ENCODE data around the gene LCE3E. TPM values are rescaled to one million over a fixed set of nuclear protein-coding genes. Genes with fewer than 3 reads are reported as not detected.

Gene LCE3E
- polyA plus RNA-seq, 10 donors: not detected

DNA sequence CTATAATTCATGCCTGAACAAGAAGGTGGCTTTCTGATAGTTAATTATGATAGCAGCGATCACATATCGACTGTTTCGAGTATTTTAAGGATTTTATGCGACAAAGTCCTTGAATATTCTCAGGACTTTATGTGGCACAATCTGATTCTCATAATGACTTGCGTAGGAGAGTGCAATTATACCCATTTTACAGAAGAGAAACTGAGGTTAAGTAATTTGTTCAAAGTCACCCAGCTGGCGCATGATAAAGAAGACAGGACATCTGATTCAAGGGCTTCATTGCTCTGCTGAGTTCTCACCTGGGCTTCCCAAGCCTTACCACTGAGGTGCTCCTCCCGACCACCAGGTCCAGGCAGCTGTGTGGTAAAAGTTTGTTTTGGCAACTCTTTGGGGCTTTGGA is 50.5 kb downstream of the LCE3E start:
- no peak for DNase-seq

Other genes with a start within 250 kb of the LCE3E start
- 1 to 10 TPM in 1 of 10 donors, under 1 TPM in 9; 0.12 to 1.3 (median 0.38) TPM for gene FLG, start 241.5 kb downstream of the LCE3E start, polyA plus RNA-seq (ENCODE audit: insufficient read length in 10 of 10)
- under 1 TPM in 9 of 10 donors, not detected in 1; 0.01 to 0.08 (median 0.04) TPM for gene FLG2, start 206.8 kb downstream of the LCE3E start, polyA plus RNA-seq (ENCODE audit: insufficient read length in 10 of 10)
- under 1 TPM in 1 of 10 donors, not detected in 9; 0.24 TPM for gene CRNN, start 152.5 kb downstream of the LCE3E start, polyA plus RNA-seq (ENCODE audit: insufficient read length in 10 of 10)
- gene LCE5A, start 56.0 kb downstream of the LCE3E start, polyA plus RNA-seq (ENCODE audit: insufficient read length in 10 of 10): not detected
- gene CRCT1, start 52.3 kb downstream of the LCE3E start, polyA plus RNA-seq (ENCODE audit: insufficient read length in 10 of 10): not detected
- gene LCE3D, start 13.7 kb upstream of the LCE3E start, polyA plus RNA-seq (ENCODE audit: insufficient read length in 10 of 10): not detected
- gene LCE3C, start 33.5 kb upstream of the LCE3E start, polyA plus RNA-seq (ENCODE audit: insufficient read length in 10 of 10): not detected
- not detected for gene LCE3B, start 47.0 kb upstream of the LCE3E start, polyA plus RNA-seq (ENCODE audit: insufficient read length in 10 of 10)
- not detected for gene LCE3A, start 56.3 kb upstream of the LCE3E start, polyA plus RNA-seq (ENCODE audit: insufficient read length in 10 of 10)
- not detected for gene LCE2D, start 96.6 kb upstream of the LCE3E start, polyA plus RNA-seq (ENCODE audit: insufficient read length in 10 of 10)
- gene LCE2C, start 108.5 kb upstream of the LCE3E start, polyA plus RNA-seq (ENCODE audit: insufficient read length in 10 of 10): not detected
- not detected for gene LCE2B, start 119.3 kb upstream of the LCE3E start, polyA plus RNA-seq (ENCODE audit: insufficient read length in 10 of 10)
- not detected for gene LCE2A, start 131.6 kb upstream of the LCE3E start, polyA plus RNA-seq (ENCODE audit: insufficient read length in 10 of 10)
- not detected for gene LCE4A, start 141.4 kb upstream of the LCE3E start, polyA plus RNA-seq (ENCODE audit: insufficient read length in 10 of 10)
- gene KPRP, start 191.2 kb upstream of the LCE3E start, polyA plus RNA-seq (ENCODE audit: insufficient read length in 10 of 10): not detected
- not detected for gene LCE1F, start 208.4 kb upstream of the LCE3E start, polyA plus RNA-seq (ENCODE audit: insufficient read length in 10 of 10)
- not detected for gene LCE1E, start 219.5 kb upstream of the LCE3E start, polyA plus RNA-seq (ENCODE audit: insufficient read length in 10 of 10)
- not detected for gene LCE1D, start 229.9 kb upstream of the LCE3E start, polyA plus RNA-seq (ENCODE audit: insufficient read length in 10 of 10)
- not detected for gene LCE1C, start 239.9 kb upstream of the LCE3E start, polyA plus RNA-seq (ENCODE audit: insufficient read length in 10 of 10)
- not detected for gene LCE1B, start 245.2 kb upstream of the LCE3E start, polyA plus RNA-seq (ENCODE audit: insufficient read length in 10 of 10)

Measured in muscle of back (tissue), 11 donors.